Measurements from ENCODE around the gene CCDC27. TPM values are rescaled to one million over a fixed set of nuclear protein-coding genes. Genes with fewer than 3 reads are reported as not detected.
"Not testable (repeated sequence)": the region's sequence is repeated elsewhere in the genome, so short reads cannot be mapped to it uniquely, and the experiment has no call there.

The CCDC27 gene
- total RNA-seq, 1 donor from 2014 or later = 0.08 TPM

- DNase-seq = no peak
- H3K9me3 ChIP-seq (replicated peaks) = no peaks in the 10 kb centered on the region
- H3K27ac ChIP-seq (replicated peaks) = peak overlapping the region; percentile 87
- TF ChIP-seq CTCF (IDR thresholded peaks at IDR 0.05; ENCODE audit: borderline replicate concordance) = no peak
- peak overlapping the region; percentile 90 for H3K4me3 ChIP-seq
- intact Hi-C loops (cut with micrococcal nuclease) = no loop called here
- peaks cover 18% of the 10 kb centered on the region for H3K27me3 ChIP-seq (ENCODE audit: low read depth)
- peaks cover 37% of the 10 kb centered on the region for H3K4me1 ChIP-seq
- H3K36me3 ChIP-seq = peaks cover 2% of the 10 kb centered on the region
These were observed 4.8 kb upstream of the CCDC27 start for GRCh38 chr1:3747522-3747848.

GRCh38 chr1:3747903-3748302 lies 4.3 kb upstream of the CCDC27 start:
- DNase-seq = no peak
- intact Hi-C loops (cut with micrococcal nuclease) = no loop called here
- peak overlapping the region; percentile 87 for H3K27ac ChIP-seq (replicated peaks)

GRCh38 chr1:3748316-3748900 lies 3.8 kb upstream of the CCDC27 start:
- peaks cover 28% of the 10 kb centered on the region for H3K27me3 ChIP-seq (ENCODE audit: low read depth)
- intact Hi-C loops (cut with micrococcal nuclease); DNase-seq; H3K4me3 ChIP-seq; H3K27ac ChIP-seq (replicated peaks); H3K36me3 ChIP-seq; H3K9me3 ChIP-seq (replicated peaks): not testable (repeated sequence)
- H3K4me1 ChIP-seq = peaks cover 37% of the 10 kb centered on the region

More at GRCh38 chr1:3747903-3748302, 4.3 kb upstream of the CCDC27 start:
- no peaks in the 10 kb centered on the region for H3K36me3 ChIP-seq
- peaks cover 22% of the 10 kb centered on the region for H3K27me3 ChIP-seq (ENCODE audit: low read depth)
- no peaks in the 10 kb centered on the region for H3K9me3 ChIP-seq (replicated peaks)
- peaks cover 37% of the 10 kb centered on the region for H3K4me1 ChIP-seq
- no peak for TF ChIP-seq CTCF (IDR thresholded peaks at IDR 0.05; ENCODE audit: borderline replicate concordance)
- peak overlapping the region; percentile 90 for H3K4me3 ChIP-seq

- intact Hi-C loops (cut with micrococcal nuclease) = no loop called here
- no peaks in the 10 kb centered on the region for H3K9me3 ChIP-seq (replicated peaks)
- no peak overlapping the region for H3K4me3 ChIP-seq
- H3K27ac ChIP-seq (replicated peaks) = no peak overlapping the region
- peaks cover 36% of the 10 kb centered on the region for H3K4me1 ChIP-seq
- TF ChIP-seq CTCF (IDR thresholded peaks at IDR 0.05; ENCODE audit: borderline replicate concordance) = no peak
- no peaks in the 10 kb centered on the region for H3K36me3 ChIP-seq
- peaks cover 39% of the 10 kb centered on the region for H3K27me3 ChIP-seq (ENCODE audit: low read depth)
- DNase-seq = no peak
These were observed 2.7 kb upstream of the CCDC27 start for GRCh38 chr1:3749512-3749911.

- Histone ChIP-seq H3K27me3 (ENCODE audit: low read depth) (peaks cover 51% of the 10 kb centered on the region), H3K27ac (replicated peaks) (no peak overlapping the region), H3K36me3 (no peaks in the 10 kb centered on the region), H3K4me3 (no peak overlapping the region), H3K9me3 (replicated peaks) (no peaks in the 10 kb centered on the region), H3K4me1 (peaks cover 24% of the 10 kb centered on the region)
- no peak for DNase-seq
- TF ChIP-seq CTCF (IDR thresholded peaks at IDR 0.05; ENCODE audit: borderline replicate concordance) = no peak
- intact Hi-C loops (cut with micrococcal nuclease) = no loop called here
These were observed 1.5 kb upstream of the CCDC27 start for GRCh38 chr1:3750741-3751140.

- peaks cover 80% of the 10 kb centered on the region for H3K27me3 ChIP-seq (ENCODE audit: low read depth)
- H3K27ac ChIP-seq (replicated peaks) = no peak overlapping the region
- H3K4me1 ChIP-seq = no peaks in the 10 kb centered on the region
- intact Hi-C loops (cut with micrococcal nuclease) = no loop called here
- no peak overlapping the region for H3K4me3 ChIP-seq
- no peaks in the 10 kb centered on the region for H3K36me3 ChIP-seq
- H3K9me3 ChIP-seq (replicated peaks) = no peaks in the 10 kb centered on the region
- no peak for DNase-seq
- TF ChIP-seq CTCF (IDR thresholded peaks at IDR 0.05; ENCODE audit: borderline replicate concordance) = no peak
These were observed 1.6 kb downstream of the CCDC27 start for GRCh38 chr1:3753656-3754454.

Measured in left ventricle myocardium inferior (tissue), 1 donor.